Activated naive CD8-positive, alpha-beta T cell (primary cell): ENCODE results near the gene PPARA.

ENCODE experiments used
- H3K27ac Mint-ChIP-seq: one replicate; pipeline ENCODE4 v1.8.0; 2021; ENCODE audit warnings: mixed read lengths
- H3K27me3 Mint-ChIP-seq: one replicate; pipeline ENCODE4 v1.8.0; 2021; ENCODE audit warnings: mixed read lengths
- H3K36me3 Mint-ChIP-seq: one replicate; pipeline ENCODE4 v1.8.0; 2021; ENCODE audit warnings: mixed read lengths
- H3K4me1 Mint-ChIP-seq: one replicate; pipeline ENCODE4 v1.8.0; 2021; ENCODE audit warnings: low read depth, mixed read lengths
- H3K4me3 Mint-ChIP-seq: one replicate; pipeline ENCODE4 v1.8.0; 2021; ENCODE audit warnings: mild to moderate bottlenecking, mixed read lengths
- H3K9me3 Mint-ChIP-seq: one replicate; pipeline ENCODE4 v1.8.0; 2021; ENCODE audit warnings: low read depth, mixed read lengths

The PPARA gene

GRCh38 chr22:46292173-46292572 is 141.8 kb downstream of the PPARA start:
- no peaks in the 10 kb centered on the region for H3K9me3 Mint-ChIP-seq
- no peak overlapping the region for H3K27ac Mint-ChIP-seq
- no peak overlapping the region for H3K4me3 Mint-ChIP-seq
- peaks cover 15% of the 10 kb centered on the region for H3K4me1 Mint-ChIP-seq
- peaks cover 3% of the 10 kb centered on the region for H3K36me3 Mint-ChIP-seq
- H3K27me3 Mint-ChIP-seq = no peaks in the 10 kb centered on the region

GRCh38 chr22:46292732-46293131 is 142.4 kb downstream of the PPARA start:
- H3K9me3 Mint-ChIP-seq = no peaks in the 10 kb centered on the region
- peaks cover 3% of the 10 kb centered on the region for H3K36me3 Mint-ChIP-seq
- H3K27me3 Mint-ChIP-seq = peaks cover 2% of the 10 kb centered on the region
- no peak overlapping the region for H3K4me3 Mint-ChIP-seq
- H3K27ac Mint-ChIP-seq = no peak overlapping the region
- peaks cover 18% of the 10 kb centered on the region for H3K4me1 Mint-ChIP-seq
